Left colon (tissue), 2 donors: ENCODE results near the gene ESF1. TPM values are rescaled to one million over a fixed set of nuclear protein-coding genes. Genes with fewer than 3 reads are reported as not detected.

ENCODE experiments used
- total RNA-seq, 2 donors: library from RNA; stranded (reverse); fragmentation: NEBNext Ultra II Directional; extraction: Animal tissue kit (Norgen Biotek cat#: 25700); gene quantifications; one replicate each; pipeline ENCODE4 v1.2.1, GENCODE V29; 2021
- donor health status: DM: no; HTN: no; CAD: no.
- donor health status: DM: yes; HTN: yes; CAD: no.

Gene ESF1
- total RNA-seq, 2 donors from 2014 or later, result 11.7 to 12.4 TPM

Other genes with a start within 250 kb of the ESF1 start
- gene TASP1, start 146.0 kb downstream of the ESF1 start, total RNA-seq, result 10 to 100 TPM; 14.3 TPM
- 10 to 100 TPM; 30.9 to 38.5 TPM for gene NDUFAF5, start 109 bp upstream of the ESF1 start, total RNA-seq
- gene SEL1L2, start 205.7 kb upstream of the ESF1 start, total RNA-seq, result not detected
- gene MACROD2, start 210.6 kb upstream of the ESF1 start, total RNA-seq, result 1 to 10 TPM; 5.2 to 6.6 TPM